Trophoblast cell (in vitro differentiated cells and primary cell): ENCODE measurements around the gene PTPRN2.

ENCODE experiments used
- DNase-seq, 2 donors: peaks; one replicate each; pipeline ENCODE4 v3.0.0-alpha.2; 2016
- H2AFZ ChIP-seq: 2 replicates; pipeline ENCODE4 v1.6.1; 2013; ENCODE audit warnings: low read length, moderate library complexity, mild to moderate bottlenecking; ENCODE audit not compliant: insufficient read depth, poor library complexity
- H2AK5ac ChIP-seq: 2 replicates; pipeline ENCODE4 v1.6.1; 2013; ENCODE audit warnings: mild to moderate bottlenecking, low read length
- H2BK120ac ChIP-seq: 2 replicates; pipeline ENCODE4 v1.6.1; 2013; ENCODE audit warnings: low read length, mild to moderate bottlenecking, moderate library complexity; ENCODE audit not compliant: insufficient read depth, poor library complexity
- H2BK12ac ChIP-seq: 2 replicates; pipeline ENCODE4 v1.6.1; 2013; ENCODE audit warnings: mild to moderate bottlenecking, low read length, moderate library complexity
- H2BK5ac ChIP-seq: 2 replicates; pipeline ENCODE4 v1.6.1; 2013; ENCODE audit warnings: low read length, low read depth, moderate library complexity, mild to moderate bottlenecking; ENCODE audit not compliant: poor library complexity
- H3K14ac ChIP-seq: 2 replicates; pipeline ENCODE4 v1.6.1; 2013; ENCODE audit warnings: mild to moderate bottlenecking, low read length
- H3K18ac ChIP-seq: 2 replicates; pipeline ENCODE4 v1.6.1; 2013; ENCODE audit warnings: mild to moderate bottlenecking, low read length
- H3K23ac ChIP-seq: 2 replicates; pipeline ENCODE4 v1.6.1; 2013; ENCODE audit warnings: low read length
- H3K27ac ChIP-seq: 2 replicates; pipeline ENCODE4 v1.5.1; 2013; ENCODE audit warnings: low read depth, mild to moderate bottlenecking, inconsistent platforms, low read length, moderate library complexity
- H3K27me3 ChIP-seq: 2 replicates; pipeline ENCODE4 v1.6.1; 2013; ENCODE audit warnings: inconsistent platforms, mild to moderate bottlenecking, low read length, moderate library complexity; ENCODE audit not compliant: insufficient read depth
- H3K36me3 ChIP-seq, 2 experiments: 1 replicate in 1 of 2; 2 replicates in 1 of 2; pipeline ENCODE4 v1.6.1; 2013; ENCODE audit warnings: low read length in 2 of 2, mild to moderate bottlenecking in 2 of 2, moderate library complexity in 1 of 2; ENCODE audit not compliant: insufficient read depth in 2 of 2, control insufficient read depth in 1 of 2
- H3K4ac ChIP-seq: 2 replicates; pipeline ENCODE4 v1.6.1; 2013; ENCODE audit warnings: low read depth, mild to moderate bottlenecking, low read length, moderate library complexity
- H3K4me1 ChIP-seq, 2 experiments: 1 replicate in 1 of 2; 2 replicates in 1 of 2; pipeline ENCODE4 v1.6.1; 2013; ENCODE audit warnings: low read length in 2 of 2, mild to moderate bottlenecking in 2 of 2, moderate library complexity in 1 of 2; ENCODE audit not compliant: insufficient read depth in 2 of 2, control insufficient read depth in 1 of 2
- H3K4me2 ChIP-seq: 2 replicates; pipeline ENCODE4 v1.6.1; 2013; ENCODE audit warnings: inconsistent platforms, mild to moderate bottlenecking, low read length, moderate library complexity
- H3K4me3 ChIP-seq: 2 replicates; pipeline ENCODE4 v1.5.1; 2013; ENCODE audit warnings: mild to moderate bottlenecking, low read depth, low read length, inconsistent platforms
- H3K79me1 ChIP-seq: one replicate; pipeline ENCODE4 v1.6.1; 2013; ENCODE audit warnings: low read length
- H3K79me2 ChIP-seq: 2 replicates; pipeline ENCODE4 v1.6.1; 2013; ENCODE audit warnings: low read length, mild to moderate bottlenecking; ENCODE audit not compliant: control insufficient read depth, insufficient read depth, poor library complexity
- H3K9ac ChIP-seq: 2 replicates; pipeline ENCODE4 v1.6.1; 2013; ENCODE audit warnings: mild to moderate bottlenecking, low read length
- H3K9me3 ChIP-seq: 2 replicates; pipeline ENCODE4 v1.6.1; 2013; ENCODE audit warnings: low read depth, mild to moderate bottlenecking, control low read depth, inconsistent platforms, low read length; ENCODE audit not compliant: insufficient read depth
- H4K12ac ChIP-seq: 2 replicates; pipeline ENCODE4 v1.6.1; 2013; ENCODE audit warnings: low read depth, mild to moderate bottlenecking, low read length, moderate library complexity
- H4K8ac ChIP-seq: 2 replicates; pipeline ENCODE4 v1.6.1; 2013; ENCODE audit warnings: low read depth, mild to moderate bottlenecking, low read length, moderate library complexity
- H4K91ac ChIP-seq: one replicate; pipeline ENCODE4 v1.6.1; 2013; ENCODE audit warnings: low read depth, mild to moderate bottlenecking, low read length, moderate library complexity
- WGBS: extraction: QIAGEN DNeasy Blood & Tissue Kit; methylation state at CpG from one replicate; pipeline ENCODE4 v1.1.7; 2013; ENCODE audit warnings: missing lambda C conversion rate; ENCODE audit not compliant: insufficient read length, insufficient coverage; ENCODE audit errors: extremely low coverage; 5-methylcytosine and 5-hydroxymethylcytosine counted together

Gene PTPRN2

DNA sequence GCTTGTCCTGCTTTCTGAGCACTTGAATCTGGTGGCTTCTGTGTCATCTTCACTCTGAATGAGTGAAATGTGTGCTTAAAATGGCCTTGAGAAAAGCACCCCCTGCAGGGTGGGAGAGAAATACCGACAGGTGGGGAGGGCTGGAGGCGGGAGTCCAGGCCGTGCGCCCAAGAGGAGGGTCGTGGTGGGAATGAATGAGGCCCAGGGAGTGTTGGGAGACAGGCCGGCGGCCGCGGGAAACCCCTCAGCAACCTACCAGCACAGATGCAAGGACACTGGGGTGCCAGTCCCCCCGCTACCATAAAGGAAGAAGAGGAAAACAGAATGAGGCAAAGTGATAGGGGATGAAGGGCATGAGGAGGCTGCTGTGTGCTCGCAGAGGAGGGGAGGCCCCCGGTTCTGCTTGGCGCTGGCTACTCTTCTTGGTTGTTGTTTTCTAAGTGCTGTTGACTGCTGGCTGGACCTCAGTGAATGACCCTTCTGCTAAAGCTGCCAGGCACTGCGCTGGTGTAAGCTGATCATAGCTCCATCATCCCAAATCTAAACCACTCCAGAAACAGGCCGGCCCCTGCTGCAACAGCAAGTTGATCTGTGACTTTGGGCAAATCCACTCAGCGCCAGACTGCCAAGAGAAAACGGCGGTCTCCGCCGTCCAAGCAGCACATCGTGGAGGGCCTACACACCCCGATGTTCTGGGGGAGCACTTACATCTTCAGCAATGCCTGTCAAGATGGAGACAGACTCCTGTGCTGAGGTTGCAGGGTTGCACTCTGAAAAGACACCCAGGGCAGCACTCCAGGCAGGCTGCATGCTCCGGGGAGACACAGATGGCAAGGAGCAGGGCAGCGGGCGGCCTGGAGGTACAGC lies 872.3 kb downstream of the PTPRN2 start:
- no peak overlapping the region for H3K4me2 ChIP-seq
- no peak overlapping the region for H4K8ac ChIP-seq
- H3K14ac ChIP-seq = no peak overlapping the region
- H3K9me3 ChIP-seq = peaks cover 2% of the 10 kb centered on the region
- H4K91ac ChIP-seq = no peak overlapping the region
- no peaks in the 10 kb centered on the region for H3K79me1 ChIP-seq
- no peak overlapping the region for H3K4ac ChIP-seq
- no peak overlapping the region for H4K12ac ChIP-seq
- no peak overlapping the region for H2AK5ac ChIP-seq
- H3K23ac ChIP-seq = no peak overlapping the region
- no CpG with 5 or more reads among the region's 25 CpGs for WGBS
- H3K27me3 ChIP-seq = peaks cover 2% of the 10 kb centered on the region
- H2BK5ac ChIP-seq = no peak overlapping the region
- DNase-seq = no peak
- no peaks in the 10 kb centered on the region for H3K4me1 ChIP-seq
- no peak overlapping the region for H3K18ac ChIP-seq
- H3K27ac ChIP-seq = no peak overlapping the region
- H3K9ac ChIP-seq = no peak overlapping the region
- H3K36me3 ChIP-seq = no peaks in the 10 kb centered on the region
- no peaks in the 10 kb centered on the region for H3K79me2 ChIP-seq
- no peak overlapping the region for H2AFZ ChIP-seq
- H2BK12ac ChIP-seq = no peak overlapping the region
- no peak overlapping the region for H3K4me3 ChIP-seq
- H2BK120ac ChIP-seq = no peak overlapping the region

DNA sequence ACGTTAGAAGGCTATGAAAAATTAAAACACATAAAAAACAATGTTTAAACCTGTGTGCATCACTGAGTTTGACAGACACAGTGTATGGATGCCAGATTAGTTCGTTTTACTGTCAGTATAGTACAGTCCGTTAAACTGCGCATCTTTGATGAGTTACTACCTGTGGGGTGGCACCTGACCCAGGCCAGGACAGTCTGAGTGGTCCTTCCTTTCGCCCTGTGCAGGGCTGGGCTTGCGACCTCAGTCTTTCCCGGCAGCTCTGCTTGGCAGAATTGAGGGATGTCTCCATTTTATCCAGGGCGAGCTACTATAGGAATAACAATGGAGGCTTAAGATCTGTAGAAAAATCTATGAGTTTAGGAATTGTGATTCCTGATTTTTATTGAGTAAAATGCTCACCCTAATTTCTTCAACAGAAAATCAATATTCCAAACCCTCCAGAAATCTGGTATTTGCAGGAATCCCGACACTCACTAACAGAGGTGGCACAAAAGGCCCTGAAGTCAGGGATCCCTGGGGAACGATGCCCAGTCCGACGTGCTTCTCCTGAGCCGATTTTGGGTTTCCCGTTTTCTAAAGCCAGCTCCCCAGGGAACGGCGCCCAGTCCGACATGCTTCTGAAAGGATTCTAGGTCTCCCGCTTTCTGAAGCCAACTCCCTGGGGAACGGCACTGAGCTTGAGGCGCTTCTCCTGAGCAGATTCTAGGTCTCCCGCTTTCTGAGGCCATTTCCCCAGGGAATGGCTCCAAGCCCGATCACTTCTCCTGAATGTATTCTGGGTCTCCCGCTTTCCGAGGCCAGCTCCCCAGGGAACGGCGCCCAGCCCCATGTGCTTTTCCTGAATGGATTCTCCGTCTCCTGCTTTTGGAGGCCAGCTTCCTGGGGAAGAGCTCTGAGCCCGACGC lies 873.2 kb downstream of the PTPRN2 start:
- Histone ChIP-seq H3K36me3 (no peaks in the 10 kb centered on the region), H4K12ac (no peak overlapping the region), H3K9ac (no peak overlapping the region), H3K79me2 (no peaks in the 10 kb centered on the region), H2AFZ (no peak overlapping the region), H3K23ac (no peak overlapping the region), H2BK120ac (no peak overlapping the region), H3K4ac (no peak overlapping the region), H3K4me2 (no peak overlapping the region), H3K4me1 (no peaks in the 10 kb centered on the region), H3K27me3 (peaks cover 2% of the 10 kb centered on the region), H2BK5ac (no peak overlapping the region), H3K14ac (no peak overlapping the region), H4K8ac (no peak overlapping the region), H2BK12ac (no peak overlapping the region), H2AK5ac (no peak overlapping the region), H3K27ac (no peak overlapping the region), H4K91ac (no peak overlapping the region), H3K18ac (no peak overlapping the region), H3K9me3 (peaks cover 2% of the 10 kb centered on the region), H3K4me3 (no peak overlapping the region), H3K79me1 (no peaks in the 10 kb centered on the region)
- no CpG with 5 or more reads among the region's 29 CpGs for WGBS
- no peak for DNase-seq

DNA sequence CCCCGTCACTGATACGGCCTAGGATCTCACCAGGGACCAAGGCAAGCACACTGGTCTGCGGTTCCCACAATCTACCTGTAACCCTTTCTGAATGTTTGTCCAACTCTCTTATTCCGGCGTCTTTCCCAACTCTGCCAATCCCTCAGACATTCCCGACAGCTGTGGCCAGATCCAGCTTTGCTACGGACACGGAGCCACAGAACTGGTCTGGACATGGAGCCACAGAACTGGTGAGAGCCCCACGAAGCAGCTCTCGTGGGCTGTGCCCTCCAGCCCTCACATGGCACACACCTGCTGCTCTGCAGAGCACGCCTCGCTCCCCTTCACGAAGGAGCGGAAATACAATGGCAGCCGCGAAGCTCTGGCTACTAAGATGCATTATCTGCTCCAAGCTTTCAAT lies 874.0 kb downstream of the PTPRN2 start:
- WGBS = no CpG with 5 or more reads among the region's 16 CpGs
- no peaks in the 10 kb centered on the region for H3K36me3 ChIP-seq
- no peak overlapping the region for H4K12ac ChIP-seq
- H3K4me1 ChIP-seq = no peaks in the 10 kb centered on the region
- no peak overlapping the region for H3K4me2 ChIP-seq
- no peak overlapping the region for H3K4ac ChIP-seq
- no peak overlapping the region for H3K14ac ChIP-seq
- peaks cover 2% of the 10 kb centered on the region for H3K27me3 ChIP-seq
- H3K27ac ChIP-seq = no peak overlapping the region
- H3K9ac ChIP-seq = no peak overlapping the region
- no peak overlapping the region for H2AK5ac ChIP-seq
- no peak overlapping the region for H3K18ac ChIP-seq
- peaks cover 2% of the 10 kb centered on the region for H3K9me3 ChIP-seq
- no peaks in the 10 kb centered on the region for H3K79me2 ChIP-seq
- no peak overlapping the region for H2BK12ac ChIP-seq
- no peak overlapping the region for H4K91ac ChIP-seq
- H3K4me3 ChIP-seq = no peak overlapping the region
- H4K8ac ChIP-seq = no peak overlapping the region
- no peak overlapping the region for H2BK5ac ChIP-seq
- DNase-seq = no peak
- no peak overlapping the region for H2AFZ ChIP-seq
- no peak overlapping the region for H3K23ac ChIP-seq
- H2BK120ac ChIP-seq = no peak overlapping the region
- no peaks in the 10 kb centered on the region for H3K79me1 ChIP-seq

DNA sequence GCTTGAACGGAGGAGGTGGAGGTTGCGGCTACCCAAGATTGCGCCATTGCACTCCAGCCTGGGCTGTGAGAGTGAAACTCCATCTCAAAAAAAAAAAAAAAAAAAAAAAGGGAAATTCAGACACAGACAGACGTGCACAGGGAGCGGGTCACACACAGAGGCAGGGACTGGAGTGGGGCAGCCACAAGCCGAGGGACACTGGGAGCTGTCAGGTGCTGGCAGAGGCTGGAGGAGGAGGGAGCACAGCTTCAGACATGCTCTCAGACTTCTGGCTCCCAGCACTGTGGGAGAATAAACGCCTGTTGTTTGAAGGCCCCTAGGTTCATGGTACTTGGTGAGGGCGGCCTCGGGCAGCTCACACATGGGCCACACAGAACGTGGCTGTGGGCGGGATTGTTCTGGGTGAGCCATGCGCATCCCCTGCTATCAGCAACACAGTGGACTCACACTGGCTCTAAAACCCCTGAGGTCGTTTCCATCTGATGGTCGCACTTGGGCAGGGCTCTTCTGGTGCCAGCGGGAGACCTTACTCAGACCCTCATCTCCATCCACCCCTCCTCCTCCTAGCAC lies 874.9 kb downstream of the PTPRN2 start:
- Histone ChIP-seq H2AK5ac (no peak overlapping the region), H3K4me3 (no peak overlapping the region), H3K14ac (no peak overlapping the region), H3K18ac (no peak overlapping the region), H3K36me3 (no peaks in the 10 kb centered on the region), H2BK120ac (no peak overlapping the region), H4K91ac (no peak overlapping the region), H3K4me1 (no peaks in the 10 kb centered on the region), H4K12ac (no peak overlapping the region), H2AFZ (no peak overlapping the region), H3K23ac (no peak overlapping the region), H3K79me1 (no peaks in the 10 kb centered on the region), H3K9me3 (peaks cover 2% of the 10 kb centered on the region), H3K27me3 (peaks cover 2% of the 10 kb centered on the region), H3K4me2 (no peak overlapping the region), H4K8ac (no peak overlapping the region), H3K27ac (no peak overlapping the region), H3K9ac (no peak overlapping the region), H3K4ac (no peak overlapping the region), H2BK12ac (no peak overlapping the region), H2BK5ac (no peak overlapping the region), H3K79me2 (no peaks in the 10 kb centered on the region)
- no CpG with 5 or more reads among the region's 15 CpGs for WGBS
- no peak for DNase-seq
